Vagina (tissue), 2 donors: Measurements from ENCODE around the gene FAM8A1. TPM values are rescaled to one million over a fixed set of nuclear protein-coding genes. Genes with fewer than 3 reads are reported as not detected.
"Not testable (repeated sequence)": the region's sequence is repeated elsewhere in the genome, so short reads cannot be mapped to it uniquely, and the experiment has no call there.

Experiments used
- DNase-seq, 2 donors: peaks; one replicate each; pipeline ENCODE4 v3.0.0-alpha.2; 2017; ENCODE audit errors: extremely low spot score in 2 of 2
- H3K27ac ChIP-seq: fragments of 200-600 bp; sonication (generic); one replicate; pipeline ENCODE4 v1.5.1; 2019
- H3K27me3 ChIP-seq: fragments of 200-600 bp; sonication (generic); one replicate; pipeline ENCODE4 v1.5.1; 2019
- H3K36me3 ChIP-seq, 2 donors: fragments of 200-600 bp; sonication (generic); one replicate each; pipeline ENCODE4 v1.5.1; 2017 to 2019
- H3K4me1 ChIP-seq: fragments of 200-600 bp; sonication (generic); one replicate; pipeline ENCODE4 v1.5.1; 2019
- H3K4me3 ChIP-seq, 2 donors: fragments of 200-600 bp; sonication (generic); 1 replicate in 1 of 2; 2 replicates in 1 of 2; pipeline ENCODE4 v1.5.1; 2016 to 2019
- H3K9me3 ChIP-seq: fragments of 200-600 bp; sonication (generic); one replicate; pipeline ENCODE4 v1.5.1; 2019
- CTCF ChIP-seq, 3 experiments: fragments of 450-650 bp in 2 of 3; fragments of 200-600 bp in 1 of 3; sonication (generic) in 1 of 3; IDR thresholded peaks; one replicate each; pipeline ENCODE4 v1.5.1; 2017 to 2019; ENCODE audit warnings: antibody characterized with exemption in 3 of 3, mild to moderate bottlenecking in 2 of 3, moderate library complexity in 2 of 3
- POLR2A ChIP-seq, 2 donors: fragments of 450-650 bp; IDR thresholded peaks; one replicate each; pipeline ENCODE4 v1.6.1; 2017; ENCODE audit warnings: antibody characterized with exemption in 2 of 2, mild to moderate bottlenecking in 2 of 2, moderate library complexity in 2 of 2
- POLR2AphosphoS5 ChIP-seq, 2 donors: sonication (generic); formaldehyde crosslinking; IDR thresholded peaks; one replicate each; pipeline ENCODE4 v1.9.0; 2017; ENCODE audit warnings: antibody characterized with exemption in 2 of 2, mild to moderate bottlenecking in 2 of 2, low read depth in 1 of 2; ENCODE audit not compliant: insufficient read depth in 1 of 2
- intact Hi-C: fragments of 100-400 bp; cut with DNase I; formaldehyde crosslinking; loops from one replicate; pipeline ENCODE4 v1.15.1; 2023
- total RNA-seq: library from RNA; depleted of rRNA; stranded (reverse); fragments of >200 nt; gene quantifications from one replicate; pipeline ENCODE4 v1.2.3, GENCODE V29; 2016

The FAM8A1 gene
- total RNA-seq, 1 donor from 2014 or later = 28.7 TPM

GRCh38 chr6:17584241-17584803, 15.8 kb upstream of the FAM8A1 start:
- H3K4me3 ChIP-seq = no peak overlapping the region

GRCh38 chr6:17585766-17586490, 14.2 kb upstream of the FAM8A1 start:
- H3K4me1 ChIP-seq = peaks cover 6% of the 10 kb centered on the region
- no peaks in the 10 kb centered on the region for H3K27me3 ChIP-seq
- intact Hi-C loops = loop anchor here (10.0 kb wide), 2 partner anchors 111 to 301 kb away; partner anchors contain the start of gene RBM24
- no peak for TF ChIP-seq POLR2AphosphoS5 (IDR thresholded peaks at IDR 0.05; ENCODE audit: insufficient read depth in 1 of 2, low read depth in 1 of 2)
- no peak for TF ChIP-seq POLR2A (IDR thresholded peaks at IDR 0.05)
- TF ChIP-seq CTCF (IDR thresholded peaks at IDR 0.05) = no peak
- DNase-seq = no peak
- H3K27ac ChIP-seq = no peak overlapping the region
- no peaks in the 10 kb centered on the region for H3K9me3 ChIP-seq
- H3K36me3 ChIP-seq = no peaks in the 10 kb centered on the region
- no peak overlapping the region for H3K4me3 ChIP-seq

More at GRCh38 chr6:17584241-17584803, 15.8 kb upstream of the FAM8A1 start:
- TF ChIP-seq POLR2AphosphoS5 (IDR thresholded peaks at IDR 0.05; ENCODE audit: insufficient read depth in 1 of 2, low read depth in 1 of 2) (peak in 1 of 2 donors; percentile 83), POLR2A (IDR thresholded peaks at IDR 0.05) (no peak), CTCF (IDR thresholded peaks at IDR 0.05) (peak; percentile 68 to 99 (median 92))
- H3K27me3 ChIP-seq = no peaks in the 10 kb centered on the region
- peaks cover 6% of the 10 kb centered on the region for H3K4me1 ChIP-seq
- intact Hi-C loops = loop anchor here (5.0 to 10.0 kb wide), 3 partner anchors 110 to 427 kb away; partner anchors contain the start of gene RBM24
- no peaks in the 10 kb centered on the region for H3K36me3 ChIP-seq
- DNase-seq = no peak
- peak overlapping the region; percentile 57 for H3K27ac ChIP-seq
- no peaks in the 10 kb centered on the region for H3K9me3 ChIP-seq

GRCh38 chr6:17586623-17587022, 13.5 kb upstream of the FAM8A1 start:
- not testable (repeated sequence) for H3K27ac ChIP-seq, H3K4me1 ChIP-seq, H3K9me3 ChIP-seq, H3K27me3 ChIP-seq, H3K36me3 ChIP-seq, DNase-seq, H3K4me3 ChIP-seq
- intact Hi-C loops = loop anchor here (10.0 kb wide), 2 partner anchors 112 to 302 kb away; partner anchors contain the start of gene RBM24

GRCh38 chr6:17588011-17588410, 12.1 kb upstream of the FAM8A1 start:
- Histone ChIP-seq H3K9me3 (no peaks in the 10 kb centered on the region), H3K27ac (no peak overlapping the region), H3K36me3 (no peaks in the 10 kb centered on the region), H3K4me1 (peaks cover 6% of the 10 kb centered on the region), H3K4me3 (no peak overlapping the region), H3K27me3 (no peaks in the 10 kb centered on the region)
- no peak for DNase-seq
- intact Hi-C loops = loop anchor here (10.0 kb wide), 2 partner anchors 113 to 303 kb away; partner anchors contain the start of gene RBM24
- no peak for TF ChIP-seq POLR2AphosphoS5 (IDR thresholded peaks at IDR 0.05; ENCODE audit: insufficient read depth in 1 of 2, low read depth in 1 of 2)
- TF ChIP-seq CTCF (IDR thresholded peaks at IDR 0.05) = no peak
- TF ChIP-seq POLR2A (IDR thresholded peaks at IDR 0.05) = no peak

- TF ChIP-seq POLR2AphosphoS5 (IDR thresholded peaks at IDR 0.05; ENCODE audit: insufficient read depth in 1 of 2, low read depth in 1 of 2) (no peak), POLR2A (IDR thresholded peaks at IDR 0.05) (no peak), CTCF (IDR thresholded peaks at IDR 0.05) (no peak)
- DNase-seq = no peak
- no peak overlapping the region for H3K4me3 ChIP-seq
- no peaks in the 10 kb centered on the region for H3K36me3 ChIP-seq
- H3K4me1 ChIP-seq = no peaks in the 10 kb centered on the region
- H3K27me3 ChIP-seq = no peaks in the 10 kb centered on the region
- no peaks in the 10 kb centered on the region for H3K9me3 ChIP-seq
- no peak overlapping the region for H3K27ac ChIP-seq
- intact Hi-C loops = loop anchor here (10.0 kb wide), 3 partner anchors 115 to 305 kb away; partner anchors contain the start of gene RBM24
Measured at GRCh38 chr6:17589406-17590096, 10.6 kb upstream of the FAM8A1 start.
